AG04449 (cell line): ENCODE results near the gene RAB12.

ENCODE experiments used
- CTCF ChIA-PET: fragments of 350-600 bp; formaldehyde crosslinking; extraction: SDS; loops from one replicate; lab custom pipeline; 2021; ENCODE audit warnings: antibody characterized with exemption; lab: Yijun Ruan, JAX
- POLR2A ChIA-PET: fragments of 400-600, 350-600 bp; formaldehyde crosslinking; extraction: SDS; loops from one replicate; lab custom pipeline; 2020; ENCODE audit warnings: antibody characterized with exemption, inconsistent platforms; lab: Yijun Ruan, JAX
- DNase-seq: peaks from one replicate; pipeline ENCODE4 v3.0.0-alpha.2; 2010; ENCODE audit warnings: low read depth, low spot score
- H3K4me3 ChIP-seq: 2 replicates; pipeline ENCODE4 v1.5.1; 2011; ENCODE audit warnings: low read depth, mild to moderate bottlenecking, control low read depth, low read length
- TF ChIP-seq, protein P1 (sequence below): IDR thresholded peaks from one replicate; pipeline ENCODE4 v1.5.1; 2011; ENCODE audit warnings: mild to moderate bottlenecking, moderate library complexity, low read length, control low read depth, inconsistent platforms; ENCODE audit not compliant: insufficient read depth; ENCODE audit errors: missing control alignments

RAB12 gene

DNA sequence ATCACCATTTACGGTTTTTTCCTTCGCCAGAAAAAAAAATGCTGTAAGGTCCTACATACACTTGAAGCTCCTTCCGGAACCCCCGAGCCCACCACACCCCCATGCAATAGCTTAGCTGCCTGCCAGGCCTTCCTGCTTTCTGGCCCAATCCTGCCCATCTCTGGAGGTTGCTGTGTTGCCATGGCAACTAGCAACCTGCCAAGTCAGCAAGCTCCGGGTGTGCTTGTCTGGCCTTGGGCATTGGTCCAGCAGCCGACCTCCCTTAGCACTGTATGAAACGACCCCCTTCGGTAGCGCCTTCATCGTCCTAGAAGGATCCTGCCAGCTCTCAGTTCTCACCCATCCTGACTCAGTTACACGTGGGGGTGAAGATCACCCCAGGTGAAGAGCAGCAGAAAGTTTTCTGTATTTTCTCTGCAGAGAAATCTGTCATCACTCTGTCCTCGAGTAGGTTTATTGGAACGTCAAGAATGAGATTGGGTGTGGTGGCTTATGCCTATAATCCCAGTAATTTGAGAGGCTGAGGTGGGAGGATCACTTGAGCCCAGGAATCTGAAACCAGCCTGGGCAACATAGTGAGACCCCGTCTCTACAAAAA, 48.7 kb downstream of the RAB12 start:
- ChIA-PET POLR2A (no interaction called here), CTCF (interaction anchor here (1.4 to 7.0 kb wide), 4 partner anchors 38 to 330 kb away, joined by 4 to 31 read pairs (median 11); no protein-coding TSS in a partner anchor)
- no peak overlapping the region for H3K4me3 ChIP-seq
- TF ChIP-seq, protein P1, sequence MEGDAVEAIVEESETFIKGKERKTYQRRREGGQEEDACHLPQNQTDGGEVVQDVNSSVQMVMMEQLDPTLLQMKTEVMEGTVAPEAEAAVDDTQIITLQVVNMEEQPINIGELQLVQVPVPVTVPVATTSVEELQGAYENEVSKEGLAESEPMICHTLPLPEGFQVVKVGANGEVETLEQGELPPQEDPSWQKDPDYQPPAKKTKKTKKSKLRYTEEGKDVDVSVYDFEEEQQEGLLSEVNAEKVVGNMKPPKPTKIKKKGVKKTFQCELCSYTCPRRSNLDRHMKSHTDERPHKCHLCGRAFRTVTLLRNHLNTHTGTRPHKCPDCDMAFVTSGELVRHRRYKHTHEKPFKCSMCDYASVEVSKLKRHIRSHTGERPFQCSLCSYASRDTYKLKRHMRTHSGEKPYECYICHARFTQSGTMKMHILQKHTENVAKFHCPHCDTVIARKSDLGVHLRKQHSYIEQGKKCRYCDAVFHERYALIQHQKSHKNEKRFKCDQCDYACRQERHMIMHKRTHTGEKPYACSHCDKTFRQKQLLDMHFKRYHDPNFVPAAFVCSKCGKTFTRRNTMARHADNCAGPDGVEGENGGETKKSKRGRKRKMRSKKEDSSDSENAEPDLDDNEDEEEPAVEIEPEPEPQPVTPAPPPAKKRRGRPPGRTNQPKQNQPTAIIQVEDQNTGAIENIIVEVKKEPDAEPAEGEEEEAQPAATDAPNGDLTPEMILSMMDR, result no peak
- DNase-seq, result no peak

DNA sequence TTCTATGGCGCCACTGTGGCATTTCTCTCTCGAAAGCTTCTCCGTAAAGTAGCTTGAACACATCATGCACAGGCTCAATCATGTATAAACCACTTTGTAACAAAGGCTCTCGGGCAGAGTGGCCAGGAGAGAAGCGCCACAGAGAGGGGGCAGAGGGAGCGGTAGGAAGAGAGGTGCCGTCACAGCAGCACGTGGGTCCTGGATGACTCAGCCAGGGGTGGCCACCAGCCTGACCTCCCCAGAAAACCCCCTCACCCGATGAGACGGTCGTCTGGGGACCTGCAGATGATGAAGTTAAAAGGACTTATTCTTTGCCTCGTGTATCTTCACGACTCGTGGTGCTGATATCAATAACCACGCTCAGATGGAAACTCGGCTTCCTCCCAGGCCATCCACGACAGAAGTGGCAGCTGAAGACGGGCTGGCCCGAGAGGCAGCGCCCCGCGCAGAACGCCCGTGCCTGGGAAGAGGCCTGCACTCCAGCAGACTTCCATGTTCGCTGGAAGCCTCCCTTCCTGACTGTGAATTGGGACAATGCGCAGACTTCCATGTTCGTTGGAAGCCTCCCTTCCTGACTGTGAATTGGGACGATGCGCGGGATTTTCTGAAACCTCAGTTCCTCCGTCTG, 49.7 kb downstream of the RAB12 start:
- ChIA-PET POLR2A (no interaction called here), CTCF (interaction anchor here (1.4 to 7.0 kb wide), 4 partner anchors 37 to 329 kb away, joined by 4 to 31 read pairs (median 11); no protein-coding TSS in a partner anchor)
- no peak overlapping the region for H3K4me3 ChIP-seq
- TF ChIP-seq, protein P1, result no peak
- no peak for DNase-seq

DNA sequence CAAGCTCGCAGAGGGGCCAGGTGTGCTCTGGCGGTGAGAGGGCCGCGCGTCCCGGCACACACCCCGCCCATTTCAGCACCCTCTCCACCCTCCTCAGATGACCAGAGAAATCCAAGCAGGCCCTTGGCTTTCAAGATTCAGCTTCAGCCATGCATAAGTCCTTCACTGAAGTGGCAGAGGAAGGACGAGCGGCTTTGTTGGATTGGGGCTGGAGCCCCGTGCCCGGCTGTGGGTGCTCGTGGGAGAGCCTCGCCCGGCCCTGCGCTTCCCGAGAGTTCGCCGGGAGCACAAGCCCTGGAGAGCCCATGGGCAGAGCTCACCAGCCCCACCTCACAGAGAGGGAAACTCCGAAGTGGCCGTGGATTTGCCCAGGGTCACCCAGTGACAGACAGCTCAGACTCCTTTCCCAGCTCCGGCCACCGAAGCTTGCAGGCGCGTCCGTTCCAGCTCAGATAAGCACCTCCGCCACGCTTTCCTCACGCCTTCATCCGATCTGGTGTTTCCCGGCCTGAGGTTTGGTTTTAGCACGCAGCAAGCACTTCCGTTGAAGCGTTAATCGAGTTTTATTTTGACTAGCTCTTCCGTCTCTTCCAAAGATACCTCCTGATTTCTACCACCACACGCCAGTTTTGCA, 50.5 kb downstream of the RAB12 start:
- H3K4me3 ChIP-seq, result no peak overlapping the region
- ChIA-PET POLR2A (no interaction called here), CTCF (interaction anchor here (1.7 to 7.0 kb wide), 4 partner anchors 9 to 329 kb away, joined by 4 to 37 read pairs (median 24); no protein-coding TSS in a partner anchor)
- DNase-seq, result no peak
- TF ChIP-seq, protein P1, result no peak

DNA sequence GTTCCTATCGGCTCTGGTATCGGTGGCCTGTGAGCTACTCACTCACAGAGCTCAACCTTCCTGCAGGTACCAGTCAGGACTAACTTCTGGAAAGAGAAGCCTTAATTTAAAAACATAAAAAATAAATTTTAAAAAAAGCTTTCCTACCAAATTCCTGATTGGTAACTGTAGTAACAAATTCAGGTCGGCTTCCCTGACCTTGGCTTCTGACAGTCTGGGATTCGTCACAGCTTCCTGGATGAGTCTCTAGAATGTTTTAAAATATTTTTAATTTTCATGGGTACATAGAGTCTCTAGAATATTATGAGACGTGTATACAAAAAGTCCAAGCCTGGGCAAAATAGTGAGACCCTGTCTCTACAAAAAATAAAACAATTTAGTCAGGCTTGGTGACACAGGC, 51.1 kb downstream of the RAB12 start:
- CTCF ChIA-PET, result interaction anchor here (0.9 to 7.0 kb wide), 5 partner anchors 9 to 328 kb away, joined by 3 to 37 read pairs (median 16); no protein-coding TSS in a partner anchor
- POLR2A ChIA-PET, result interaction anchor here (0.6 kb wide), 1 partner anchor 91 kb away, joined by 3 read pairs; no protein-coding TSS in a partner anchor
- no peak overlapping the region for H3K4me3 ChIP-seq
- TF ChIP-seq, protein P1, result no peak
- DNase-seq, result no peak

DNA sequence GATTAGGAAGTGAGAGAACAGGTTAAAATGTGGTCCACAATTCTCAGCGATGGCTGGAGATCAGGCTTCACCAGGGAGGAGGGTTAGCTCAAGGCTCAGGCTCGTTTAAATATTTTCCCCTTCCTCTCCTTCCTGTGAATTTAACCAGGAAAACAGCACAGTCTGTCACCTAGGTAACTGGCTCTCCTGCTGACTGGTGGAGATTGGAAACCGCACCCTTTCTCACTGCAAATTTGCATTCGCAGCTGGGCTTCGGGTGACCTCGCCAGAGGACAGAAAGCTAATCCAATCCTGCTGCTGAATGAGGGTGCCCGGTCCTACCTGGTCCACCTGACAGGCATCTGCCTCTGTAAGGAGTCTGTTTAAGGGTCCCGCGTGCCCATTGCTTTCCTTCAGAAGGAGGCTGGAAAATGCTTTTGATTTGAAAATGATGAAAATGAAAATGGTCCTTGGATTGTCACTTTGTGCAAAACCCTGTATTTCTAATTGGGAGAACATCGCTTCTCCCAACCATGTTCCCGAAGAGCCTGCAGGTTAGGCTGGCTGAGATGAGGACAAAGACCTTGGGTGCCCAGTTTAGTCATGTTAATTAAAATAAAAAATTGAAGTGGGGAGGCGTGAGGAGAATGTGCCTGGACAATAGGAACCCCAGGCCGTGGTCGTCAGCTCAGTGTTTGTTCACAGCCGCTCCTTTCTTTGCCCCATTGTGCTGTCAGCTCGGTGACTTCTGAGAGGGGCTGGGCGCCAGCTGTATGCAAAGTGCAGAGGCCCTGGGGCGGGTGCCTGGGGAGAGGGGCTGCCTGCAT, 52.7 kb downstream of the RAB12 start:
- DNase-seq, result no peak
- ChIA-PET POLR2A (no interaction called here), CTCF (interaction anchor here (0.8 to 7.0 kb wide), 7 partner anchors 8 to 326 kb away, joined by 4 to 37 read pairs (median 11); no protein-coding TSS in a partner anchor)
- no peak overlapping the region for H3K4me3 ChIP-seq
- TF ChIP-seq, protein P1, result no peak
